Measurements from ENCODE around the gene PPP1R26.
"Not testable (repeated sequence)": the region's sequence is repeated elsewhere in the genome, so short reads cannot be mapped to it uniquely, and the experiment has no call there.

PPP1R26 gene

DNA sequence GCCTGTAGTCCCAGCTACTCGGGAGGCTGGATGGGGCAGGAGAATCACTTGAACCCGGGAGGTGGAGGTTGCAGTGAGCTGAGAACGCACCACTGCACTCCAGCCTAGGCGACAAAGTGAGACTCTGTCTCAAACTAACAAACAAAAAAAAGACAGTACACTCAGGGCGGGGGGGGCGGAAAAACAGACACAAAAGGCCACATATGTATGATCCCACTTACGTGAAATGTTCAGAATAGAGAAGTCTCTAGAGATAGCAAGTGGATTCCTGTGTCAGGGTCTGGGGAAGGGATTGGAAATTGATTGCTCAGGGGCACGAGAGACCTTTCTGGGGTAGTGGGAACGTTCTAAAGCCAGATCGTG, 32.6 kb downstream of the PPP1R26 start:
- no peak for DNase-seq (ENCODE audit: insufficient read length, low spot score)
- no peak for TF ChIP-seq POLR2A (IDR thresholded peaks at IDR 0.05; ENCODE audit: low read depth, low read length)
- no peak for FAIRE-seq

DNA sequence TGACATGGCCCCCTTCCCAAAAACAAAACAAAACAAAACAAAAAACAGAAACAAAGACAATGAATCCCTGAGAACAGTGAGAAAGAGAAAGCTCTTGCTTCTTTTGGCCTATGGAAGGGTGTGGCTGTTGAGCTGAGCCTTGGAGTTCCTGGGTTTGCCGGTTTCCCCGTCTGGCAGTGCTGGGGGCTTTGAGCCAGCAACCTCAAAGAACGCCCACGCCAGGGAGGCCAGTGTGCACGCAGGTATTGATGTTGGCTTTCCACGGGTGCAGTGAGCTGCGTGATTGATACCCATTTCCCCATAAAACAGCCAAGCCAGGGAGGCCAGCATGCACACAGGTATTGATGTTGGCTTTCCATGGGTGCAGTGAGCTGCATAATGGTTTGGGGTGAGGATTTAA, 33.3 kb downstream of the PPP1R26 start:
- TF ChIP-seq POLR2A (IDR thresholded peaks at IDR 0.05; ENCODE audit: low read depth, low read length): no peak
- no peak for FAIRE-seq
- no peak for DNase-seq (ENCODE audit: insufficient read length, low spot score)

DNA sequence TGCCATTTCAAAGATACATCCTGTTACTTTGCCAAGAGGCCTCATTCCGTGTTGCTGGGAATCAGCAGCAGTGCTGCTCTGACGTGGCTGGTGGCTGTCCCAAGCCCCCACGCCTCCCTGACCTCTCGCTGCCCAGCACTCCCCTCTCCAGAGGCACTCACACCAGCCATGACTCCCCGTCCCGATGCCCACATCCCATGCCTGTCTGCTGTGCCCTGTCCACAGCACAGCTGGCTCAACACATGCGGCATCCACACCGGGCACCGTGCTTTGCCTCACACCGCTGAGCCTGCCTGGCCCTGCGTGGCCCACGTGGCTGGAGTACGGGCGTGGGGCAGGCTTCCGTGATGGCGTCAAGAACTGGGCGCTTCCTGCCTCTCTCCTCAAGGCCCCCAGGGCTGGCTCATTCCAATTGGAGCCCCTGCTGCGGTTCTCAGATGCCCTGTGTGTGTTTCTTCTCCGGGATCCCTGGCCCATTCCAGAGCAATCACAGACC, 33.8 kb downstream of the PPP1R26 start:
- TF ChIP-seq POLR2A (IDR thresholded peaks at IDR 0.05; ENCODE audit: low read depth, low read length): no peak
- no peak for FAIRE-seq
- no peak for DNase-seq (ENCODE audit: insufficient read length, low spot score)

DNA sequence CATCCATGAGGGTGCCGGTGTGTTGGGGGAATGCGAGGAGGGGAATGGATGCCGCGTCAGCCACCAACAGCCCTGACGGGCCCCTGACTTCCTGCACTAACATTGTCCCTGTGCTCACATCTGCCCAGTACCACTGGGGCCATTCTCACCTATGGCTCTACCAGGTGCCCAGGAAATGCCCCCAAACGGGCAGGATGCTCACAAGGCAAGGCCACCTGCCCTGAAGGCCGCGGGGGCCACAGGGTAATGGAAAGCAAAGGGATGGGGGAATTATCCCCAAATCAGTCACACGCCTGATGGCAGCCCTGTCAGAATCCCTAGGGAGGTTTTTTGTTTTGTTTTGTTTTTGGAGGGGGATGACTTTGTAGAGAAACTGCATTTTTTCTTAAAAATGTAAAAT, 34.3 kb downstream of the PPP1R26 start:
- not testable (repeated sequence) for DNase-seq (ENCODE audit: insufficient read length, low spot score); FAIRE-seq

DNA sequence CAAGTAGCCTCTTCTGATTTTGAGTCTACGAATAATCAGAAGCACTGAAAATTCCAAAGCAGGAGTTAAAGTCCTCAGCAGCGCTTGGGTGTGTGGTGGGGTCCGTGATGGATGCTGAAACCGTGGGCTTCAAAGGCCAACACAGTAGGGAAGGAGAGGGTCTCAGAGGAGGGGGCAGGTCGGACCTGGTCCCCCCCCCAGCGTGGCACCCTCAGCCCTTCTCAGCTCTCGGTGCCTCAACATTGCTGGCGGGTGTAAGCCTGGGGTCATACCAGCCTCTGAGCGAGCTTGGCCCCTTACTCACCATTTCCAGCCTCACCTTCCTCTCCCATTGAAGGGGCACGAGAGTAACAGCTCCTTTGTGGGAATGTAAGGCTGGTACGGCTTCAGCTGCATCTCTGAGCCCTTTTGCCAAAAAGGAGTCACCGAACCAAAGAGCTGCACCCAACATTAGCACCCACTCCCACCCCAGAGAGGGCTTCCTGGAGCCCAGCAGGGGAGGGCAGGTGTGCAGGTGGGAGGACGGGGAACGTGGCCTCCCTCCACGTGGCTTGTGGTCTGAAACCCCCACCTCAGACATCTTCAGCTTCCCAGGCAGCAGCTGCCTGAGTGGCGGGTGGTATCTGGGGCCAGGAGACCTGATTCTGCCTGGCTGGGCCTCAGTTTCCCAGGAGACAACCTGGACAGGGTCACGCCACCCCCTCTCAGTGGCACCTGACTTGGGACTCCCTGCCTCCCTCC, 34.9 kb downstream of the PPP1R26 start:
- no peak for TF ChIP-seq POLR2A (IDR thresholded peaks at IDR 0.05; ENCODE audit: low read depth, low read length)
- no peak for FAIRE-seq
- no peak for DNase-seq (ENCODE audit: insufficient read length, low spot score)

DNA sequence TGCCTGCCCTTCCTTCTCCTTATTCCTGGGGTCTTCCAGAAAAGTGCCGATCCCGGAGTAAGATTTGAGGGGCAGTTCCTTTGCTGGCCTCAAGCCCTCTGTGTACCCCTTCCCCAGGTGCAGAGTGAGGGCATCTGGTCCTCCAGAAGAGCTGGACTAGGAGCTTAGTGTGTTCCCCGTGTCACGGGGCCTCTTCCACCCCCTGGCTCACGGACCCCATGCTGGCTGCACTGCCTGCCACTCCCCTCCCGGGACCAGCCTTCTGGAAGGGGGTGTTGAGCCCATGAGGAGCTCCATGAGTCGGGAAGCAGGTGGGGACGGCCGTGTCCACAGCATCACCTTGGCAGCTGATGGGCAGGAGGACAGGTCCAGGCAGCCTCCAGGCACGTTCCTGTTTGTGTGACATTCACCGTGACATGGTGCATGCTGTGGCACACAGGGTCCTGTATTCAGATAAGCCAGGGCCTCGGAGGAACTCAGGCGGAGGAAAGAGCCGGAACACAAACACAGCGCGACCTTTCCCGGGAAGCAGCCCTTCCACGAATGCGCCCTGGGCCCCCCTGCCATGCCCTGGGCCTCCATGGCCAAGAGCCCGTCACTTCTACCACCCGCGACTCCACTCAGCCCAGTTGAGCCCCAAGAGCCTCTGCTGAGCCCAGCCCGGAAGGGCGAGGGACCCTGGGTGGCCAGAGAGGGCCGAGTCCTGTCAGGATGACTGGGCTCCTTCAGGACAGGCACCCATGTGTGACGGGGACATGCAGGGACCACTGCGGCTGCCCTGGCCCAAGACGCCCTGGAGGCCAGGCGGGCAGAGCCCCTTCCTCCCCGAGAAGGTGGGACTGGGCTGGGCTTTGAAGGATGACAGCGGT, 35.7 kb downstream of the PPP1R26 start:
- TF ChIP-seq POLR2A (IDR thresholded peaks at IDR 0.05; ENCODE audit: low read depth, low read length): no peak
- no peak for FAIRE-seq
- DNase-seq (ENCODE audit: insufficient read length, low spot score): no peak

DNA sequence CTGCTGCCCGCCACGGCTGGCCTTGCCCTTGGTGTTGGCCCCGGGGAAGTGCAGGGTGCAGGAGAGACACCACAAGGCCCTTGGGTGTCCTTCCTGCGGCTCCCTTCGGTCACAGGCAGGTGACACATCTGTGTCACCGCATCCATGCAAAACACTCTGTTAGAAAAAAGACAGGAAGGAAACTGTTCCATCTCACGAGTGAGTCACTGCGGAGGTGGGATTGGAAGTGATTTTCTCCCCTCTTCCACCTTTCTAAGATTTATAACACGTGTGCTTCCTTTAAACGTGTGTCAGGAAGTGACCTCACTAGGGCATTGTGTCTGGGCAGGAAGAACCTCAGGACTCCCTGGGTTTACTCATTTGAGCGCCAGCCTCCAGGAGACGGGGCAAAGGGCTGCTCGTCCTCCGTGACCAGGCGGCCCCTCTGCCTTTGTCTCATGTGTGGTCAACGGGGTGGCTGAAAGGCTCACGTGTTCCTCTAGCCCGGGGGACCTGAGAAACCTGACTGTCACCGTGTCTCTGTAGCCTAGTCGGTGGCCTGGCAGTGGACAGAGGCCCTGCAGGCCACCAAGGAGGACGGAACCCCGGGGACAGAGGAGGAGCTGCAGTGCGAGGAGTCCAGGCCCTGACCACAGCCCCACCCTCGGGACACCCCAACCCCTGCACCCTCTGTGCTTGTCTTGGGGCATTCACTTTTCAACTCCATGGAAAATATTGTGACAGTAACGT, 36.7 kb downstream of the PPP1R26 start:
- FAIRE-seq (no peak), DNase-seq (ENCODE audit: insufficient read length, low spot score) (no peak)
- no peak for TF ChIP-seq POLR2A (IDR thresholded peaks at IDR 0.05; ENCODE audit: low read depth, low read length)

DNA sequence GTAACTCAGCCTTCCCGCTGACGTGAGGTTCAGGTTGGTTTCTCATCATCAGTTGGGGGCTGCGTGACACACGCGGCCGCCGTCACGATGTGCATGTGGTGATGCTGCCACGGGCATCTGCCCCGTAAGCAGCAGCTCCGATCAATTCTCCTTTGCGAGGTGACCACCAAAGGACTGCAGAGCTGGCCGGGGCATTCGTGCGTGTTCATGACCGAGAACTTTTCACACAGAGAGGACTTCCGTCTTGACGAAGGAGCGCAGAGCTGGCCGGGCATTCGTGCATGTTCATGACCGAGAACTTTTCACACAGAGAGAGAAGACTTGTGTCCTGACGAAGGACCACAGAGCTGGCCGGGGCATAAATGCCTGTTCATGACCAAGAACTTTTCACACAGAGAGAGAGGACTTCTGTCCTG, 37.8 kb downstream of the PPP1R26 start:
- no peak for TF ChIP-seq POLR2A (IDR thresholded peaks at IDR 0.05; ENCODE audit: low read depth, low read length)
- DNase-seq (ENCODE audit: insufficient read length, low spot score) (no peak), FAIRE-seq (no peak)

DNA sequence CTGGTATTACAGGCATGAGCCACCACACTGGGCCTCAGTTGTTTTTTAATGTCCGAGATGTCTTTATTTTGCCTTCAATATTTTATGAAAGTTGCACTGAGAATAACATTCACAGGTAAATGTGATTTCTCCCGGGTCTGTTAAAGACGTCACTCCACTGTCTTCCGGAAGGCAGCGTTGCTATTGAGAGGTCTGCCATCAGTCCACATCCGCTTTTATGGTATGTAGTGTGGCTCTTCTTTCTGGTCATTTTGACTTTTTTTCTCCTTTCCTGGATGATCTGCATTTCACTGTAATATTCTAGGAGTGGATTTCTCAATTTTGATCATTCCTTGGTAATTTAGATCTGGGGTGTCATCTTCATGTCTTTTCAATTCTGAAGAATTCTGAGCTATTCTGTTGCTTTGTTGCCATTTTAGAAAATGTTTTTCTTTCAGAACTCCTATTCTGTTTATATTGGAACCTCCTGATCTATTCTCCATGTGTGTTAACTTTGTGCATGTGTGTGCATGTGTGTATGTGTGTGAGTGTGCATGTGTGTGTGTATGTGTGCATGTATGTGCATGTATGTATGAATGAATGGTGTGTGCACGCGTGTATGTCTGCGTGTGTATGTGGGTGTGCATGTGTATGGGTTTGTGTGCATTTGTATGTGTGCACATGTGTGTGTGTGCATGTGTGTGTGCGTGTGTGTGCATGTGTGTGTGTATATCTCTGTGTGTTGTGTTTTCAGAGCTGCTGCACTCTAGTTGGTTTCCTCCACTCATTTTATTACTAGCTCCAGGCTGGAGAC, 39.8 kb downstream of the PPP1R26 start:
- FAIRE-seq (no peak), DNase-seq (ENCODE audit: insufficient read length, low spot score) (no peak)
- no peak for TF ChIP-seq POLR2A (IDR thresholded peaks at IDR 0.05; ENCODE audit: low read depth, low read length)

DNA sequence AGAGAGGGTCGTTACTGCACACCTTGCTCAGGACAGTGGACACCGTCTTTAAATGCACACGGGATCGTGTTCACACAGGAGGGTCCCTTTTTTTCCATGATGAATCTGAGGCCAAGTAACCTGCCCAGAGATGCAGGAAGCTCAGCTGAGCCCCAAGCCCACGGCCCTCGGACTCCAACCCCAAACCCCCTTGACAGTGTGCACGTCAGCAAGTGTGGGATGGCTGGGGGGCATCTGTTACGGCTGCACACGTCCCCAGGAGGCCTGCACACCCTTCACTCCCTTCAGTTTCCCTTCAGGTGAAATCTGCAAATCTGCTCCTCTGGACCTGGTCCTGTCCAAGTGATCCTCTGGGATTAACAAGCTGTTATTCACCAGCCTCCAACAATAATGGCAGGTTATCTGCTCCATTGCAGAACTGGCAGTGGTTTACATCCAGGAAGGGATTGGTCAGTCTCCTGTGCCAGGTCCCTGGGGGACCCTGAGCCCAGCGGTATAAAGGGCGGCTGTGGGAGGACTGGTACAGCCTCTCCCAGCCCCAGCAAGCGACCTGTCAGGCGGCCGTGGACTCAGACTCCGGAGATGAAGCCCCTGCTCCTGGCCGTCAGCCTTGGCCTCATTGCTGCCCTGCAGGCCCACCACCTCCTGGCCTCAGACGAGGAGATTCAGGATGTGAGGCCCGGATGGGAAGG, 41.5 kb downstream of the PPP1R26 start, which contains the start of gene LCN1:
LCN1 (plus strand) TSS at position 525 of the 692 bp plus-strand sequence; CDS start at position 583, 58 bp downstream.
- no peak for FAIRE-seq
- DNase-seq (ENCODE audit: insufficient read length, low spot score): no peak
- no peak for TF ChIP-seq POLR2A (IDR thresholded peaks at IDR 0.05; ENCODE audit: low read depth, low read length)

DNA sequence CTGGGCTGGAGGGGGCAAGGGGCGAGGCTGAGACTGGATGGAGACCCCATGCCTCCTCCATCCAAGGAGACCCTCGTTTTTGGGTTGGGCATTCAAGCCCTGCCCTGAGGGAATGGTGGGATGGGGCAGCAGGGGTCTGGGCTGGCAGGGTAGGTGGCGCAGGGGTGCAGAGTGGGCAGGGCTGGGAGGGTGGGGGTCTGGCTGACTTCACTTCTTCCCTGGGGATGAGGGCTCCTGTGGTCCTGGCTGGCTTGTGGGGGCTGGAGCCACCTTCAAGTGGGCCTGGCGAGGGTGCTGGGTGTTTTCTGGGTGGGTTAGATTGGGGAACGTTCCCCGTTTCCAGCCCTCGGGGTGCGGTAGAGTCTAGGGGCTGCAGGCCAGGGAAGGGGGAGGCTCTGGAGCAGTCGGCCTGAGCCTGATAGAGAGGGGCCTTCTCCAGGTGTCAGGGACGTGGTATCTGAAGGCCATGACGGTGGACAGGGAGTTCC, 42.1 kb downstream of the PPP1R26 start:
- no peak for DNase-seq (ENCODE audit: insufficient read length, low spot score)
- no peak for TF ChIP-seq POLR2A (IDR thresholded peaks at IDR 0.05; ENCODE audit: low read depth, low read length)
- no peak for FAIRE-seq

DNA sequence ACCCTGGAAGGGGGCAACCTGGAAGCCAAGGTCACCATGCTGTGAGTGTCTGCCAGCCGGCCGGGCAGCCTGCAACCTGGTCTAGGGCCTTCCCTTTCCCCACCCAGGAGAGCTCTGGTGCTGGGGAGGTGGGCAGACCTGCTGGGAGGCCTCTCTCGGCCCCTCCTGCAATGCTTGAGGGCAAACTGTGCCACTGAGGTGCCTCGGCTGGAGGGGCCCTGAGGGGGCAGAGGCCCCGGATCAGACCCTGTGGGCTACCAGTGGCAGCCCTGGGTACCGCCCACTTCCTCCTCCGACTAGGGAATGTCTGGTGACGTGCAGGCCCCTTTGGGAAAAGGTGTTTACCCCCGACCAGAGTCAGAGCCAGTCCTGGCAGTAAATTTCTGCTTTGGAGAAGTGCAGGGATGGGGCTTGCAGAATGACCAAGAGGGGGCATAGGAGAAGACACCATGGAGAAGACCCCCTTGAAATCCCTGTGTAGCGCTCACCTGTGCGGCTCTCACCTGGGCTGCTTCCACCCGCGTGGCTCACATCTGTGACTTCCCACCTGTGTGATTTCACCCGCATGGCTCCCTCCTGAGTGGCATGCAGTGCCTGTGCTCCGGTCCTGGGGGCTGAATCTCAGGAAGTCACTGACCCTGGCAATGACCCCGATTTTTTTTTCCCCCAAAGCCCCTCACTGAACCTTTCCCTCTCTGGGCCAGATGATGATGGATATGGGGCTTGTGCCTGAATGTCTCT, 42.7 kb downstream of the PPP1R26 start:
- FAIRE-seq (no peak), DNase-seq (ENCODE audit: insufficient read length, low spot score) (no peak)
- no peak for TF ChIP-seq POLR2A (IDR thresholded peaks at IDR 0.05; ENCODE audit: low read depth, low read length)
